ENCODE data around the gene ZNF662.

Gene ZNF662

DNA sequence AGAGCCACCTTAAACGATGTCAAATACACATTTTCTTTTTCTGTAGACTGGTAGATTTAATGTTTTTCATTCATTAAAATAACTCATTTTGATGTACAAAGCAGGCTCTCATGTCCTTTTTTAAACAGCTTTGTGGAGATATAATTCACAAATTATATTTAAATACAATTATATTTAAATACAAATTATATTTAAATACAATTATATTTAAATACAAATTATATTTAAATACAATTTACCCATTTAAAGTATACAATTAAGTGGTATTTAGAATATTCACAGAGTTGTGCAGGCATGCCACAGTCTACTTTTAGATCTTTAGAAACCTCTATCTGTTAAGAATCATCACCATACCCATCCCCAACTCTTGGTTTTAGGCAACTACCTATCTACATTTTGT, 36.8 kb downstream of the ZNF662 start:
- no peak for DNase-seq

DNA sequence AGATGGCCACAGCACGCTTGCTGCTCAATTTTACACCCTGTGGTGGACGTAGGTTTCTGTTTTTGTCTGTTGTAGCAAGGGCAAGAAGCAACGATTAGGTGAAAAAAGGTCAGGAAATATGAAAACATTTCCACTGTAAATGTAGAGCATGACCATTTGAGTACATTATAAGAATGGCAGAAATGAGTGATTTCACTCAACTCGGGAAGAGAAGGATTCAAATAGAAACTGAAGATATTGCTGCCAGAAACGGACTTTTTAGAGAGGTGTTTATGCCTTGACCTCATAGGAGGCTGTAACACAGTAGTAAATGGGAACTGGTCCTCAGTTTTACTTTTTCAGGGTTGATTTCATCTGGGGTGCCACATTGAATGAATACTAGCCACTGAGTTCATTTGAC, 40.1 kb downstream of the ZNF662 start:
- no peak for DNase-seq

DNA sequence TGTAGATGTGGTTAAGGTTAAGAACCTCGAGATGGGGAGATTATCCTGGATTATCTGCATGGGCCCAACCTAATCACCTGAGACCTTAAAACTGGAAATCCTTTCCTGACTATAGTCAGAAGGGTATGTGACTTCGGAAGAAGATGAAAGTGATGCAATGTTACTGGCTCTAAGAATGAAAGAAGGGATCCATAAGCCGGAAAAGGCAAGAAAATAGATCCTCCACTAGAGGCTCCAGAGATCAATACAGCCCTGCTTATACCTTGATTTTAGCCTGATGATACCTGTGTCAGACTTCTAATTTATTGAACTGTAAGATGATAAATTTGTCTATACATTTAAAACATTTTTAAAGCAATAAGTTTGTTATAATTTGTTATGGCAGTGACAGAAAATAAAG, 51.6 kb downstream of the ZNF662 start:
- no peak for DNase-seq

DNA sequence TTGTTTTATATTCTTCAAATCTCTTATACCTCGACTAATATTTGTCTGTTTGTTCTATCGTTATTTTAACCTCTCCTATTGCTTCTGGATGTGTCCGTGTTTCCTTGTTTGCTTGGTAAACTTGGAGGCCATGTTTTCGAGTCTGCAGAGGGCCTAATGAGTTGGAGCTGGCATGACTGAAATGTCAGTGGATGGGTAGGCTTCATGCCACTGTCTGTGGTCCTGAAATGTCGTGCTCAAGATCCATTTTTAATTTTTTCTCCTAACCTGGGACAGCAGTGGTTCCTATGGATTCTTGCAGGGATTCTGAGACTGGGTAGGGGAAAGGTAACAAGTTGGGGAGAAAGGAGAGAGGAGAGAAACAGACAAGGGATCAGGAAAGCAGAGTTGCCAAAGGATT, 54.3 kb downstream of the ZNF662 start:
- no peak for DNase-seq

- DNase-seq: no peak
Observed at GRCh38 chr3:42960786-42961185, 54.8 kb downstream of the ZNF662 start.

- peak; percentile 17 for DNase-seq
Observed at GRCh38 chr3:42961633-42962032, 55.7 kb downstream of the ZNF662 start.

DNA sequence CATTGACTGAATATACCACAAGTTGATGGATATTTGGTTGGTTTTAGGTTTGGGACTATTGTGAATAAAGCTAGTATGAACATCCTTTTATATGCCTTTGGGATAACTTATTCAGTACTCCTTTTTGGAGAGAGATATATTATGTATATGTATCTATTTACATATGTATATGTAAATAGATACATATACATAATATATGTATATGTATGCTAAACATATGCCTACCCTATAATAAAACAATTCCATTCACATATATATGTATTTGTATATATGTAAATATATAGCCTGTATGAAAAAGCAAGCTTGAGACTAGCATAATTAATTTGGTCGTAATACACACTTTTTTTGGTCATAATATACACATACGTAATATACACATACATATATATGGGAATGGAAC, 57.3 kb downstream of the ZNF662 start:
- no peak for DNase-seq

- DNase-seq: no peak
Observed at GRCh38 chr3:42964266-42964665, 58.3 kb downstream of the ZNF662 start.
